Activated T-helper 17 cell treated with anti-CD3 and anti-CD28 coated beads, Interleukin-2, amount 50 U/mL, for 72 hours (primary cell): ENCODE data around the gene TFF1. TPM values are rescaled to one million over a fixed set of nuclear protein-coding genes. Genes with fewer than 3 reads are reported as not detected.

Experiments
- ATAC-seq: fragments of 150-1000 bp; cut with Tn5 transposase; replicated peaks from 2 replicates; pipeline ENCODE4 v1.10.0; 2021; ENCODE audit warnings: mild to moderate bottlenecking, moderate library complexity
- H3K27ac Mint-ChIP-seq: one replicate; pipeline ENCODE4 v1.8.0; 2022; ENCODE audit warnings: mixed read lengths
- H3K27me3 Mint-ChIP-seq: one replicate; pipeline ENCODE4 v1.8.0; 2022; ENCODE audit warnings: mixed read lengths
- H3K36me3 Mint-ChIP-seq: one replicate; pipeline ENCODE4 v1.8.0; 2022; ENCODE audit warnings: low read depth, mild to moderate bottlenecking, mixed read lengths
- H3K4me1 Mint-ChIP-seq: one replicate; pipeline ENCODE4 v1.8.0; 2022; ENCODE audit warnings: mixed read lengths
- H3K4me3 Mint-ChIP-seq: one replicate; pipeline ENCODE4 v1.8.0; 2022; ENCODE audit warnings: mild to moderate bottlenecking, mixed read lengths
- H3K9me3 Mint-ChIP-seq: one replicate; pipeline ENCODE4 v1.8.0; 2022; ENCODE audit warnings: mixed read lengths
- total RNA-seq, 2 donors: library from RNA; stranded (reverse); gene quantifications; one replicate each; pipeline ENCODE4 v1.2.3, GENCODE V29; 2022

The TFF1 gene
- total RNA-seq, 2 donors from 2014 or later: not detected

- H3K4me3 Mint-ChIP-seq: peak overlapping the region; percentile 71
- peaks cover 78% of the 10 kb centered on the region for H3K36me3 Mint-ChIP-seq
- peak; percentile 91 for ATAC-seq
- peaks cover 49% of the 10 kb centered on the region for H3K4me1 Mint-ChIP-seq
- no peaks in the 10 kb centered on the region for H3K27me3 Mint-ChIP-seq
- no peaks in the 10 kb centered on the region for H3K9me3 Mint-ChIP-seq
- H3K27ac Mint-ChIP-seq: peak overlapping the region; percentile 45
These were observed 26.6 kb upstream of the TFF1 start for GRCh38 chr21:42392731-42393442.

GRCh38 chr21:42391297-42391696 lies 25.0 kb upstream of the TFF1 start:
- peaks cover 86% of the 10 kb centered on the region for H3K36me3 Mint-ChIP-seq
- no peaks in the 10 kb centered on the region for H3K27me3 Mint-ChIP-seq
- no peaks in the 10 kb centered on the region for H3K9me3 Mint-ChIP-seq
- no peak for ATAC-seq
- H3K4me3 Mint-ChIP-seq: peak overlapping the region; percentile 71
- H3K4me1 Mint-ChIP-seq: peaks cover 54% of the 10 kb centered on the region
- no peak overlapping the region for H3K27ac Mint-ChIP-seq

GRCh38 chr21:42390696-42391095 lies 24.4 kb upstream of the TFF1 start:
- Mint-ChIP-seq H3K4me1 (peaks cover 48% of the 10 kb centered on the region), H3K27ac (no peak overlapping the region), H3K4me3 (peak overlapping the region; percentile 71), H3K27me3 (no peaks in the 10 kb centered on the region), H3K9me3 (no peaks in the 10 kb centered on the region), H3K36me3 (peaks cover 87% of the 10 kb centered on the region)
- ATAC-seq: no peak

- Mint-ChIP-seq H3K4me1 (peaks cover 44% of the 10 kb centered on the region), H3K4me3 (peak overlapping the region; percentile 71), H3K27ac (no peak overlapping the region), H3K36me3 (peaks cover 82% of the 10 kb centered on the region), H3K9me3 (no peaks in the 10 kb centered on the region), H3K27me3 (no peaks in the 10 kb centered on the region)
- no peak for ATAC-seq
These were observed 23.9 kb upstream of the TFF1 start for GRCh38 chr21:42390193-42390592.

GRCh38 chr21:42389449-42389835 lies 23.1 kb upstream of the TFF1 start:
- no peaks in the 10 kb centered on the region for H3K9me3 Mint-ChIP-seq
- peak overlapping the region; percentile 71 for H3K4me3 Mint-ChIP-seq
- H3K27me3 Mint-ChIP-seq: no peaks in the 10 kb centered on the region
- H3K36me3 Mint-ChIP-seq: peaks cover 75% of the 10 kb centered on the region
- no peak for ATAC-seq
- peaks cover 40% of the 10 kb centered on the region for H3K4me1 Mint-ChIP-seq
- peak overlapping the region; percentile 62 for H3K27ac Mint-ChIP-seq

- ATAC-seq: peak; percentile 62
- H3K9me3 Mint-ChIP-seq: no peaks in the 10 kb centered on the region
- H3K27me3 Mint-ChIP-seq: no peaks in the 10 kb centered on the region
- H3K36me3 Mint-ChIP-seq: peaks cover 74% of the 10 kb centered on the region
- H3K27ac Mint-ChIP-seq: peak overlapping the region; percentile 62
- peak overlapping the region; percentile 71 for H3K4me3 Mint-ChIP-seq
- peaks cover 40% of the 10 kb centered on the region for H3K4me1 Mint-ChIP-seq
These were observed 22.6 kb upstream of the TFF1 start for GRCh38 chr21:42388740-42389448.

GRCh38 chr21:42387843-42388340 lies 21.6 kb upstream of the TFF1 start:
- Mint-ChIP-seq H3K4me3 (peak overlapping the region; percentile 71), H3K27ac (no peak overlapping the region), H3K27me3 (no peaks in the 10 kb centered on the region), H3K36me3 (peaks cover 67% of the 10 kb centered on the region), H3K4me1 (peaks cover 35% of the 10 kb centered on the region), H3K9me3 (no peaks in the 10 kb centered on the region)
- ATAC-seq: no peak

GRCh38 chr21:42387164-42387563 lies 20.8 kb upstream of the TFF1 start:
- Mint-ChIP-seq H3K27ac (no peak overlapping the region), H3K36me3 (peaks cover 69% of the 10 kb centered on the region), H3K4me3 (peak overlapping the region; percentile 71), H3K27me3 (no peaks in the 10 kb centered on the region), H3K4me1 (peaks cover 35% of the 10 kb centered on the region), H3K9me3 (peaks cover 4% of the 10 kb centered on the region)
- ATAC-seq: no peak

- H3K36me3 Mint-ChIP-seq: peaks cover 70% of the 10 kb centered on the region
- ATAC-seq: no peak
- no peak overlapping the region for H3K27ac Mint-ChIP-seq
- peaks cover 4% of the 10 kb centered on the region for H3K9me3 Mint-ChIP-seq
- no peak overlapping the region for H3K4me3 Mint-ChIP-seq
- no peaks in the 10 kb centered on the region for H3K27me3 Mint-ChIP-seq
- H3K4me1 Mint-ChIP-seq: peaks cover 34% of the 10 kb centered on the region
These were observed 19.8 kb upstream of the TFF1 start for GRCh38 chr21:42386034-42386591.

- Mint-ChIP-seq H3K4me1 (peaks cover 29% of the 10 kb centered on the region), H3K9me3 (peaks cover 4% of the 10 kb centered on the region), H3K27me3 (no peaks in the 10 kb centered on the region), H3K36me3 (peaks cover 66% of the 10 kb centered on the region), H3K27ac (no peak overlapping the region), H3K4me3 (no peak overlapping the region)
- no peak for ATAC-seq
These were observed 19.3 kb upstream of the TFF1 start for GRCh38 chr21:42385619-42386018.

GRCh38 chr21:42384989-42385388 lies 18.7 kb upstream of the TFF1 start:
- Mint-ChIP-seq H3K36me3 (peaks cover 61% of the 10 kb centered on the region), H3K4me3 (no peak overlapping the region), H3K27ac (no peak overlapping the region), H3K4me1 (peaks cover 25% of the 10 kb centered on the region), H3K9me3 (peaks cover 4% of the 10 kb centered on the region), H3K27me3 (no peaks in the 10 kb centered on the region)
- ATAC-seq: no peak

- Mint-ChIP-seq H3K4me3 (no peak overlapping the region), H3K36me3 (peaks cover 55% of the 10 kb centered on the region), H3K4me1 (peaks cover 20% of the 10 kb centered on the region), H3K27me3 (no peaks in the 10 kb centered on the region), H3K9me3 (peaks cover 4% of the 10 kb centered on the region), H3K27ac (no peak overlapping the region)
- no peak for ATAC-seq
These were observed 18.0 kb upstream of the TFF1 start for GRCh38 chr21:42384156-42384945.

- no peak overlapping the region for H3K27ac Mint-ChIP-seq
- H3K4me1 Mint-ChIP-seq: peaks cover 13% of the 10 kb centered on the region
- H3K27me3 Mint-ChIP-seq: no peaks in the 10 kb centered on the region
- H3K9me3 Mint-ChIP-seq: peaks cover 4% of the 10 kb centered on the region
- no peak for ATAC-seq
- H3K36me3 Mint-ChIP-seq: peaks cover 48% of the 10 kb centered on the region
- H3K4me3 Mint-ChIP-seq: no peak overlapping the region
These were observed 17.0 kb upstream of the TFF1 start for GRCh38 chr21:42383331-42383730.

- H3K36me3 Mint-ChIP-seq: peaks cover 48% of the 10 kb centered on the region
- H3K27ac Mint-ChIP-seq: peak overlapping the region; percentile 19
- H3K9me3 Mint-ChIP-seq: peaks cover 4% of the 10 kb centered on the region
- no peak overlapping the region for H3K4me3 Mint-ChIP-seq
- H3K4me1 Mint-ChIP-seq: peaks cover 13% of the 10 kb centered on the region
- no peaks in the 10 kb centered on the region for H3K27me3 Mint-ChIP-seq
- ATAC-seq: no peak
These were observed 16.6 kb upstream of the TFF1 start for GRCh38 chr21:42382915-42383314.
